HepG2 (cell line): ENCODE data around the gene NABP2. TPM values are rescaled to one million over a fixed set of nuclear protein-coding genes. Genes with fewer than 3 reads are reported as not detected.

ENCODE experiments used
- BRCA1 ChIP-seq: sonication (generic); formaldehyde crosslinking; IDR thresholded peaks from 2 replicates; pipeline ENCODE4 v1.4.0; 2020; ENCODE audit warnings: missing genetic modification reagents
- HMG20A ChIP-seq: IDR thresholded peaks from 2 replicates; pipeline ENCODE4 v1.6.1; 2016; ENCODE audit warnings: borderline replicate concordance
- NR2F2 ChIP-seq: IDR thresholded peaks from 2 replicates; pipeline ENCODE4 v1.6.1; 2012; ENCODE audit warnings: low read depth, inconsistent platforms, borderline replicate concordance
- TCF12 ChIP-seq, 2 experiments: fragments of 450-650 bp in 1 of 2; sonication (generic) in 1 of 2; formaldehyde crosslinking in 1 of 2; IDR thresholded peaks; 2 replicates each; pipeline versions ENCODE4 v1.6.1 to v1.8.0; 2017 to 2022; ENCODE audit warnings: antibody characterized with exemption in 1 of 2, mild to moderate bottlenecking in 1 of 2, missing genetic modification reagents in 1 of 2, moderate library complexity in 1 of 2
- ZBTB7B ChIP-seq: sonication (generic); formaldehyde crosslinking; IDR thresholded peaks from 2 replicates; pipeline ENCODE4 v1.4.0; 2020; ENCODE audit warnings: missing genetic modification reagents
- ZNF224 ChIP-seq: sonication (generic); formaldehyde crosslinking; IDR thresholded peaks from 2 replicates; pipeline ENCODE4 v1.5.0; 2020; ENCODE audit warnings: mild to moderate bottlenecking, missing genetic modification reagents
- polyA plus RNA-seq, 8 experiments: library from polyadenylated mRNA; depleted of rRNA in 3 of 8; stranded (reverse) in 7 of 8; unstranded in 1 of 8; fragments of >200 nt; fragmentation: Illumina TruSeq in 4 of 8; extraction: Trizol in 4 of 8; gene quantifications; 2 replicates each; pipeline versions ENCODE4 v1.2.1 to v1.2.3, GENCODE V29; 2011 to 2016; ENCODE audit warnings: low read depth in 4 of 8, missing spikeins in 1 of 8, mixed read lengths in 1 of 8; ENCODE audit not compliant: insufficient read depth in 1 of 8
- total RNA-seq, 5 experiments: library from RNA; depleted of rRNA; stranded (reverse); fragments of >200 nt; fragmentation: Illumina TruSeq; extraction: Trizol; gene quantifications; 2 replicates each; pipeline ENCODE4 v1.2.3, GENCODE V29; 2016; ENCODE audit warnings: low read depth in 1 of 5
- TF ChIP-seq, protein P1 (sequence below): sonication (generic); formaldehyde crosslinking; conservative IDR thresholded peaks from 2 replicates; pipeline ENCODE4 v1.4.0; 2020; ENCODE audit warnings: mild to moderate bottlenecking, missing genetic modification reagents, moderate library complexity
- TF ChIP-seq, protein P2 (sequence below): IDR thresholded peaks from 2 replicates; pipeline ENCODE4 v1.6.1; 2016; ENCODE audit warnings: missing biosample characterization, missing genetic modification reagents, low read depth
- TF ChIP-seq, protein P3 (sequence below), 2 experiments: fragments of 450-650 bp in 1 of 2; sonication (generic) in 1 of 2; formaldehyde crosslinking in 1 of 2; IDR thresholded peaks; 2 replicates each; pipeline versions ENCODE4 v1.6.1 to v1.8.0; 2016 to 2022; ENCODE audit warnings: antibody characterized with exemption in 1 of 2, mild to moderate bottlenecking in 1 of 2, missing genetic modification reagents in 1 of 2
- TF ChIP-seq, protein P4 (sequence below): fragments of 450-650 bp; IDR thresholded peaks from 2 replicates; pipeline ENCODE4 v1.6.1; 2016
- TF ChIP-seq, protein P5 (sequence below): sonication (generic); formaldehyde crosslinking; IDR thresholded peaks from 2 replicates; pipeline ENCODE4 v1.5.1; 2020; ENCODE audit warnings: missing genetic modification reagents, mild to moderate bottlenecking, borderline replicate concordance

Gene NABP2
- total and polyA plus RNA-seq, 2 of the 13 experiments (the other 11 are each of a cell fraction or from before 2014, with no cell fraction given) = 33.2 to 35.5 TPM

DNA sequence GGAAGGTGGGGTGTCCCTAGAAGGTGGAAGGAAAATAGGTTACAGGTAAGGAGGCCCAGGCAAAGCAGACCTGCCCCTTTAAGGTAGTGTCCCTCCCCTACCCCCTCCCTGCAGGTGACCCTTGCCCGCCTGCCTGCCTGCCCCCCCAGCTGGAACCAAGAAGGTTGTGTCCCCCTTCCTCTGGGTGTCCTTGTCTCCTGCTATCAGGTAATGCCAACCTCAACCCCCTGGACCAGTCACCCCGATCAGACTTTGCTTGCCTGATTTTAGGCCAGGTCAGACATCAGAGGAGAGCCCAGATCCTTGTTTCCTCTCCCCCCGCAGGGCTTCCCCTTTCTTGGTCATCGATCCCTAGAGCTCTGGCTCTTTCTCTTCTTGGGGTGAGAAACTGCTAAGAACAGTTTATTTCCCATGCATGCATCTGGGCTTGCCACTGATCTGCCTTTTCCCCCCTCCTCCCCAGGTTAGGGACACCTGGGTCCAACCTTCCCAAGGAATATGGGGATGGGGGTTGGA, 5.8 kb downstream of the NABP2 start, which contains the start of gene SLC39A5 (continued):
- TF ChIP-seq, protein P1, sequence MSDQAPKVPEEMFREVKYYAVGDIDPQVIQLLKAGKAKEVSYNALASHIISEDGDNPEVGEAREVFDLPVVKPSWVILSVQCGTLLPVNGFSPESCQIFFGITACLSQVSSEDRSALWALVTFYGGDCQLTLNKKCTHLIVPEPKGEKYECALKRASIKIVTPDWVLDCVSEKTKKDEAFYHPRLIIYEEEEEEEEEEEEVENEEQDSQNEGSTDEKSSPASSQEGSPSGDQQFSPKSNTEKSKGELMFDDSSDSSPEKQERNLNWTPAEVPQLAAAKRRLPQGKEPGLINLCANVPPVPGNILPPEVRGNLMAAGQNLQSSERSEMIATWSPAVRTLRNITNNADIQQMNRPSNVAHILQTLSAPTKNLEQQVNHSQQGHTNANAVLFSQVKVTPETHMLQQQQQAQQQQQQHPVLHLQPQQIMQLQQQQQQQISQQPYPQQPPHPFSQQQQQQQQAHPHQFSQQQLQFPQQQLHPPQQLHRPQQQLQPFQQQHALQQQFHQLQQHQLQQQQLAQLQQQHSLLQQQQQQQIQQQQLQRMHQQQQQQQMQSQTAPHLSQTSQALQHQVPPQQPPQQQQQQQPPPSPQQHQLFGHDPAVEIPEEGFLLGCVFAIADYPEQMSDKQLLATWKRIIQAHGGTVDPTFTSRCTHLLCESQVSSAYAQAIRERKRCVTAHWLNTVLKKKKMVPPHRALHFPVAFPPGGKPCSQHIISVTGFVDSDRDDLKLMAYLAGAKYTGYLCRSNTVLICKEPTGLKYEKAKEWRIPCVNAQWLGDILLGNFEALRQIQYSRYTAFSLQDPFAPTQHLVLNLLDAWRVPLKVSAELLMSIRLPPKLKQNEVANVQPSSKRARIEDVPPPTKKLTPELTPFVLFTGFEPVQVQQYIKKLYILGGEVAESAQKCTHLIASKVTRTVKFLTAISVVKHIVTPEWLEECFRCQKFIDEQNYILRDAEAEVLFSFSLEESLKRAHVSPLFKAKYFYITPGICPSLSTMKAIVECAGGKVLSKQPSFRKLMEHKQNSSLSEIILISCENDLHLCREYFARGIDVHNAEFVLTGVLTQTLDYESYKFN (CRISPR knock-in tag) = no peak
- TF ChIP-seq, protein P2, sequence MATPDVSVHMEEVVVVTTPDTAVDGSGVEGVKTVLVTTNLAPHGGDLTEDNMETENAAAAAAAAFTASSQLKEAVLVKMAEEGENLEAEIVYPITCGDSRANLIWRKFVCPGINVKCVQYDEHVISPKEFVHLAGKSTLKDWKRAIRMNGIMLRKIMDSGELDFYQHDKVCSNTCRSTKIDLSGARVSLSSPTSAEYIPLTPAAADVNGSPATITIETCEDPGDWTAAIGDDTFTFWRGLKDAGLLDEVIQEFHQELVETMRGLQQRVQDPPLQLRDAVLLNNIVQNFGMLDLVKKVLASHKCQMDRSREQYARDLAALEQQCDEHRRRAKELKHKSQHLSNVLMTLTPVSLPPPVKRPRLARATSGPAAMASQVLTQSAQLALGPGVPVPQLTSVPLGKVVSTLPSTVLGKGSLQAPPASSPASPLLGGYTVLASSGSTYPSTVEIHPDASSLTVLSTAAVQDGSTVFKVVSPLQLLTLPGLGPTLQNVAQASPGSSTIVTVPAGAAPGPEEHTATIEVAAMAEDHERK (CRISPR knock-in tag) = no peak
- TF ChIP-seq ZBTB7B (CRISPR knock-in tag) (no peak), NR2F2 (peak; percentile 6; the same call in 1 of the 2 replicates), TCF12 (IDR thresholded peaks at IDR 0.05) (no peak), TCF12 (CRISPR knock-in tag; IDR thresholded peaks at IDR 0.05) (no peak), BRCA1 (CRISPR knock-in tag) (no peak), ZNF224 (CRISPR knock-in tag) (no peak), HMG20A (no peak)
- TF ChIP-seq, protein P3, sequence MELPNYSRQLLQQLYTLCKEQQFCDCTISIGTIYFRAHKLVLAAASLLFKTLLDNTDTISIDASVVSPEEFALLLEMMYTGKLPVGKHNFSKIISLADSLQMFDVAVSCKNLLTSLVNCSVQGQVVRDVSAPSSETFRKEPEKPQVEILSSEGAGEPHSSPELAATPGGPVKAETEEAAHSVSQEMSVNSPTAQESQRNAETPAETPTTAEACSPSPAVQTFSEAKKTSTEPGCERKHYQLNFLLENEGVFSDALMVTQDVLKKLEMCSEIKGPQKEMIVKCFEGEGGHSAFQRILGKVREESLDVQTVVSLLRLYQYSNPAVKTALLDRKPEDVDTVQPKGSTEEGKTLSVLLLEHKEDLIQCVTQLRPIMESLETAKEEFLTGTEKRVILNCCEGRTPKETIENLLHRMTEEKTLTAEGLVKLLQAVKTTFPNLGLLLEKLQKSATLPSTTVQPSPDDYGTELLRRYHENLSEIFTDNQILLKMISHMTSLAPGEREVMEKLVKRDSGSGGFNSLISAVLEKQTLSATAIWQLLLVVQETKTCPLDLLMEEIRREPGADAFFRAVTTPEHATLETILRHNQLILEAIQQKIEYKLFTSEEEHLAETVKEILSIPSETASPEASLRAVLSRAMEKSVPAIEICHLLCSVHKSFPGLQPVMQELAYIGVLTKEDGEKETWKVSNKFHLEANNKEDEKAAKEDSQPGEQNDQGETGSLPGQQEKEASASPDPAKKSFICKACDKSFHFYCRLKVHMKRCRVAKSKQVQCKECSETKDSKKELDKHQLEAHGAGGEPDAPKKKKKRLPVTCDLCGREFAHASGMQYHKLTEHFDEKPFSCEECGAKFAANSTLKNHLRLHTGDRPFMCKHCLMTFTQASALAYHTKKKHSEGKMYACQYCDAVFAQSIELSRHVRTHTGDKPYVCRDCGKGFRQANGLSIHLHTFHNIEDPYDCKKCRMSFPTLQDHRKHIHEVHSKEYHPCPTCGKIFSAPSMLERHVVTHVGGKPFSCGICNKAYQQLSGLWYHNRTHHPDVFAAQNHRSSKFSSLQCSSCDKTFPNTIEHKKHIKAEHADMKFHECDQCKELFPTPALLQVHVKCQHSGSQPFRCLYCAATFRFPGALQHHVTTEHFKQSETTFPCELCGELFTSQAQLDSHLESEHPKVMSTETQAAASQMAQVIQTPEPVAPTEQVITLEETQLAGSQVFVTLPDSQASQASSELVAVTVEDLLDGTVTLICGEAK (IDR thresholded peaks at IDR 0.05) = no peak
- TF ChIP-seq, protein P3 (CRISPR knock-in tag; IDR thresholded peaks at IDR 0.05) = no peak
- TF ChIP-seq, protein P4, sequence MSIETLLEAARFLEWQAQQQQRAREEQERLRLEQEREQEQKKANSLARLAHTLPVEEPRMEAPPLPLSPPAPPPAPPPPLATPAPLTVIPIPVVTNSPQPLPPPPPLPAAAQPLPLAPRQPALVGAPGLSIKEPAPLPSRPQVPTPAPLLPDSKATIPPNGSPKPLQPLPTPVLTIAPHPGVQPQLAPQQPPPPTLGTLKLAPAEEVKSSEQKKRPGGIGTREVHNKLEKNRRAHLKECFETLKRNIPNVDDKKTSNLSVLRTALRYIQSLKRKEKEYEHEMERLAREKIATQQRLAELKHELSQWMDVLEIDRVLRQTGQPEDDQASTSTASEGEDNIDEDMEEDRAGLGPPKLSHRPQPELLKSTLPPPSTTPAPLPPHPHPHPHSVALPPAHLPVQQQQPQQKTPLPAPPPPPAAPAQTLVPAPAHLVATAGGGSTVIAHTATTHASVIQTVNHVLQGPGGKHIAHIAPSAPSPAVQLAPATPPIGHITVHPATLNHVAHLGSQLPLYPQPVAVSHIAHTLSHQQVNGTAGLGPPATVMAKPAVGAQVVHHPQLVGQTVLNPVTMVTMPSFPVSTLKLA = no peak
- TF ChIP-seq, protein P5, sequence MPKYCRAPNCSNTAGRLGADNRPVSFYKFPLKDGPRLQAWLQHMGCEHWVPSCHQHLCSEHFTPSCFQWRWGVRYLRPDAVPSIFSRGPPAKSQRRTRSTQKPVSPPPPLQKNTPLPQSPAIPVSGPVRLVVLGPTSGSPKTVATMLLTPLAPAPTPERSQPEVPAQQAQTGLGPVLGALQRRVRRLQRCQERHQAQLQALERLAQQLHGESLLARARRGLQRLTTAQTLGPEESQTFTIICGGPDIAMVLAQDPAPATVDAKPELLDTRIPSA = no peak
